Femur (tissue), 1 donor: ENCODE measurements around the gene LRRC4B.
"Not testable (repeated sequence)": the region's sequence is repeated elsewhere in the genome, so short reads cannot be mapped to it uniquely, and the experiment has no call there.

Experiments
- DNase-seq: peaks from one replicate; pipeline ENCODE4 v3.0.0-alpha.2; 2017

Gene LRRC4B

DNA sequence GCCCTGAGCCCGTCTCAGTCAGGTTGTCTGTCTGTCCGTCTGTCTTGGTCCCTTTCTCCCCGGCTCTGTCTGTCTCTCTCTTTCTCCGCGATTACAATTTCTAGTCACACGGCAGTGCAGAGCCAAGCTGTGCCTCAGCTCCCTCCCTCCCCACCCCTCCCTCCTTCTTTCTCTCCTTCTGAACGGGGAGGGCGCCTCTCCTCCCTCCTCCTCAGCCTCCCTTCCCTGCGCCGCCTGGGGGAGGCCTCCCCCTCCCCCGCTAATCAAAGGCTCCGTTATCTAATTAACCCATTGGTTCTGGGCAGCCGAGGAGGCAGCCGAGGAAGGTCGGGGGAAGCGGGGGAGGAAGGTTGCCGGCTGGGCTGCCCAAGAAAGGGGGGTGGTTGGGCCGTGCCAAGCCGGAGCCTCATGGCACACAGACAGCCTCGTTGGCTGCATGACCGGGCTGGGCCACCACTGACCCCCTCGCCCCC is 16.5 kb downstream of the LRRC4B start:
- DNase-seq: peak; percentile 35

DNA sequence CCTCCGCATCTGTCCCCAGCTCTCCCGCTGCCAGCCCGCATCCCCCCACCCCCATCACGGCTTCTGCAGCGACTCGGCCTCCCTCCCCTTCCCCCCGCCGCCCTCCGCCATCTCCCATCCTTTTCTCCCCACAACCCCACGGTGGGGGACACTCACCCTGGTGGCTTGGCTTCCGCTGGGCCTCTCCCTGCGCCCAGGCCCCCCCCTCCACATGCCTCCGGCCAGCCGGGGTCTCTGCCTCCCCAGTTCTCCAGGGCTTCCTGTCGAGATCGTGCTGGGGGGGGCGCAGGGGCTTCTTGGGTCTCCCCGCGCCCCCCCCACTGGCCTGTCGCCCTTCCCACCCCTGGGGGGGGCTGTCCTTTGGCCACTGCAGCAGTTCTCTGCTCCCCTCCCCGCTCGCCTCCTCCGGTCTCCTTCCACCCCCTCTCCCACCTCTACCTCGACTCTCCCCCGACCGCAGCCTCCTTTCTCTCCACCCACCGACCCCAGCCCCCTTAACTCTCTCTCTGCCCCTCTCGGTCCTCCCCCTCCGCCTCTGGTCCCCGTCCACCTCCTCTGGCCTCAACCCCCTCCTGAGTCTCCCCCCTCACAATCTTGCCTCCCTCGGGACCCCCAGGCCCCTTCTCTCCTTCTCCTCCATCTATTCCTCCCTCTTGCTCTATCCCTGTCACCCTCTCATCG is 17.1 kb downstream of the LRRC4B start:
- no peak for DNase-seq

DNA sequence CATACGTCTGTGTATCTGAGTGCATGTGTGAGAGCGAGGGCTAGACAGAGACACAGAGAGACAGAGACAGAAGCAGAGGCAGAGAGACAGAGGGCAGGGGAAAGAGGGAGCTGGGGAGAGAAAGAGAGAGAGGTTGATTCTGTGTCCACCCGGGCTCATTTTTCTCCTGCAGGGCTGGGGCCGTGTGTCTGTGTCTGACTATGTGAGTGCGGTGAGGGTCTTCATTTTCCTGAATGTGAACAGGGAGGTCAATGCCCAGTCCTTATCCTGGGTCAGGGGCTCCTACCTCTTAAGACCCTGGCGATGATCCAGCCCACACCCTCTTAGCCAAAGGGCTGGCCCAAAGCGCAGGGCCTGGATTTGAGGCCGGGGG is 17.7 kb downstream of the LRRC4B start:
- no peak for DNase-seq

DNA sequence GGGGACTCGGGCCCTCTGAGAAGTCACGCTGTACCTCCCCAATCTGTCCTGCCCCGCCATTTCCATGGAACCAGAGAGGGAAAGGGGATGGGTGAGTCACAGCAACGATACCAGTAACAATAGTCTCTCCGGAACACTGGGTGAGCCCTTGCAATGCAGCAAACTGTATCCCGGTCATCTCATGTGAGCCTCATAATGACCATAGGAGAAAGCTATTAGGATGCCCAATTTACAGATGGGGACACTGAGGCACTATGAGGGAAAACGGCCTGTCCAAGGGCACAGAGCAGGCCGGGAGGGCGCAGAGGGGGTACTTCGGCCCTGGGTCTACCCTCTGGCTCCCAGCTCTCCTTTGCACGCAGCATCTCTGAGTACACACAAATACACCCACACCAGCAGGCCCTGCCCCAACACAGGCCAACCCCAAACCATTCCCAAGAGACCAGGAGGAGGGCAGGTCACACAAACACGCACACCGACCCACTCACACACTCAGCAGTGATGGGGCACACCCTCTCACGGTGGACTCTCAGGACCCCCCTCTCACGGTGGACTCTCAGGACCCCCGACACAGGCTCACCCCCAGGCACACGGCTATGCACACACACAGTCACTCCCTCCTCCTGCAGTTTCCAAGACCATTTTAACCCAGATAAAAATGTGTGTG is 18.2 kb downstream of the LRRC4B start:
- DNase-seq: no peak

DNA sequence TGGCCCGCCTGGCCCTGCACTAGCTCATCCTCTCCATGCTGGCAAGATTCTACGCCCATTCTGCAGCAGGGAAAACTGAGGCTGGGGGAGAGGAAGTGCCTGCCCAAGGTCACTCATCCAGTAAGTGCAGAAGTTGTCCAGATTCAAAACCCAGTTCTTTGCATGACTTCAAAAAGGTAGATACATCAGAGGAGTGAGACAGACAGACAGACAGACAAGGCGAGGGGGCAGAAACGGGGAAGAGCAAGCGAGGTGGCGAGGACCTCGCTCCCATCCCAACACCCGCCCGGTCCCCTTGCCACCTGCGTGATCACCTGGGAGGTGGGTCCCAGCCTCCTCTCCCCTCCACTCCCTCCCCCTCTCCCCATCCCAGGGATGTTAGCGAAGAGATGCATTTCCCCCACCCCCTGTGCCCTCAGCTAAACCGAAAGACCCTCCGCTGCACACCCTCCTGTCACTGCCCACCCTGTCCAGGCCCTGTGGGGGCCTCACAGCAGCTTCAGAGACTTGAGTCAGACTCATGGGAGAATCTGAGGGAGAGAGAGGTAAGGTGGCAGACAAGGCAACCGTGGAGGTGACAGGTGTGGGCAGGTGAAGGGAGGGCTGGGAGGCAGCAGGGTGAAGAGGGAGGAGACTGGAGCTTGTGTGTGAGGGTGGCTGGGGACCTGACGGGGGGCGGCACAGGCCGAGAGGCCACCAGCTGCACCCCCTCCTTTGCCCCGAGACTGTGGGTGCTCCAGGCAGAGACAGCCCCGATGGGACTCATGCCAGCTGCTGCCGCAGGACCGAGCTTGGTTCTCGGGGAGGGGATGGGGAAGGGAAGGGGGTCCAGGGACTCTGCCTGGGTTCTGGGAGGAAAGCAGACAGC is 18.9 kb downstream of the LRRC4B start:
- DNase-seq: no peak

DNA sequence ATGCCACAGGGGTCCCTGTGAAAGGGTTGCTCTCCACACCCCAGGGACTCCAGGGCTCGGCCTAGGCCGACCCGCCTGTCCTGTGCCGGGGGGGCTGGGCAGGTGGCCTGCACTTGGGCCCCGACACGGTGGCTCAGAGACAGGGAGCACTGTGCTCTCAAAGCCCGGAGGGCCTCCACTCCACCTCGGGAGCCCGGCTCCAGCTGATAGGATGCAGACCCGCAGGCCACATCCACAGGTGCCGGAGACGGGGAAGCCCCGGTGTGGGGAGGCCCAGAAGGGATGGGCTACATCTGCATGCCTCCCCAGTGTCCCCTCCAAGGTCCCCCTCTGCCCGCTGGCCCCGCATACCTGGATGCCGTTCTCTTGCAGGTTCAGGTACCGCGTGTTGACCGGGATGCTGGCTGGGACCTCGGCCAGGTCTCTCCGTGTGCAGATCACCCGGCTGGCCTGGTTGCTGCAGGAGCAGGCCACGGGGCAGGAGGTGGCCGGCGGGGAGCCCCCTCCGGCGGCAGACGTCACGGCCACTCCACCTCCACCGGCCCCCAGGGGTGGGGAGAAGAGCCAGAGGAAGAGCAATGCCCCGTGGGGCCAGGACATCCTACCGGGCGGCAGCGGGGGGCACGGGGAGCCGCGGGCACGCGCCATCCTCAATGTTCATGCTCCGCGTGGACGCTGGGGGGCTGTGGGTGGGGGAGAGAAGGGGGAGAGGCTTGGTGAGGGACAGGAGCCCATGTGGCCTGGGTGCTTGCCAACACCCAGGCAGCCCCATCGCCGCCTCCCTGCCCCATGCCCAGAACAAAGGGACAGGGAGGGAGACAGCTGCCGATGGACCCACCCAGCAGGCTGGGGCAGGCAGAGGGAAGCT is 19.8 kb downstream of the LRRC4B start:
- DNase-seq: no peak

DNA sequence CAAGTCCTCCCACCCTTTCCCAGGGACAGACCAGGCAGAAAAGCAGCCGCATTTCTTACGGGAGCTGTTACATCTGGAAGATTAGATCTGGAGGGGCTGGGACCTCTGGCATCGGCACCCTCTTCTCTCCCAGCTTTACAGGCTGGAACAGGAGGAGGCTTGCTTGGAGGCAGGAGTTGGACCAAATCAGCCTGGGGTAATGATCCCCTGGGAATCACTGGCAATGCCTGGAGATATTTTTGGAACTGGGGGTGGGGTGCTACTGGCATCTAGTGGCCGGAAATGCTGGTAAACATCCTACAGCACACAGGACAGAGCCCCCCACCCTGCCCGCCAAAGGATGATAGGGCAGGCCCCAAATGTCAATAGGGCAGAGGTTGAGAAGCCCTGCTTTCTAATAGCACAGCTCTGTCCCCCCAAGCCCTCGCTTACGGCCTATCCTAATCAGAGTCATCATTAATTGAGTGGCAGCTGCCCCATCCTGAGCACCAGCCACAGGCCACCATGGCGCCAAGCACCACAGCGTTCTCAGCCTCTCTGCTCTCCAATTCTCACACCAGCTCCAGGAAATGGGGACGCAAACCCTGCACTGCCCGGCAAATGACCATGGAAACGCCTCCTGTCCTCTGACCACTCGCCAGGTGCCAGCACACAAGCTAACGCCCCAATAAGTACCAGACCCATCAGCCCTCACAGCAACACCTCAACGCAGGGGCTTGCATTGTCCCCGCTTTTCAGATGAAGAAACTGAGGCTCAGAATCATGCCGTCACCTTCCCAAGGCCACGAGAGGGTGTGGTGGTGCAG is 20.6 kb downstream of the LRRC4B start:
- DNase-seq: no peak

DNA sequence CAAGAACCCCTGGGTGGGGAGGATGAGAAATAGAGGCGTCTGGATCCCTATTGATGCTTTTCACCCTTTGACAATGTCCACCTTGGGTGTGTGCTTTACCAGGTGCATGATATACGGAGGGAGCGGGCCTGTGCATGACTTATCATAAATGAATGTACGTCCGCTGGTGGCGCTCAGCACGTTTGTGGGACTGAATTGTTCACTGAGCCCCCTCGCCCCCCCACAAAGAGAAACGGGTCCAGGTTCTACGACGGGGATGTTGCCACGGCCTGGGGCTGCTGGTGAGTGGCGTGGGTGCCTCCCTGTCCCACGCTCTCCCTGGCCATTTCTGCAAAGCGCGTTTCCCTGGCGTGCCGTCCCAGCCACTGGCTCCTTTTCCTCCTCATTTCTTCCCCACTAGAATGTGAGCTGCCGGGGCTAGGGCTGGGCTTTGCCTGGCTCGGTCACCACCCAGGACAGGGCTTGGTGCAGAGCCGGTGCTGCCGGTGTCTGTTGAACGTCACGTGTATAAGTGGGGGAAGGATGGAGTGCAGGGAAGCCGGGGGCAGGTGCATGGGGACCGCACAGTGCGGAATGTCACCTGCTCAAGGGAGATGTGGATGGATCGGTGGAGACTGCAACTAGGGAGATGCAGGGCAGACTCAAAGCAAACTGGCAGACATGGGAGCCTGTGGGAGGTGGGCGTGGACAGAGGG is 21.6 kb downstream of the LRRC4B start:
- no peak for DNase-seq

DNA sequence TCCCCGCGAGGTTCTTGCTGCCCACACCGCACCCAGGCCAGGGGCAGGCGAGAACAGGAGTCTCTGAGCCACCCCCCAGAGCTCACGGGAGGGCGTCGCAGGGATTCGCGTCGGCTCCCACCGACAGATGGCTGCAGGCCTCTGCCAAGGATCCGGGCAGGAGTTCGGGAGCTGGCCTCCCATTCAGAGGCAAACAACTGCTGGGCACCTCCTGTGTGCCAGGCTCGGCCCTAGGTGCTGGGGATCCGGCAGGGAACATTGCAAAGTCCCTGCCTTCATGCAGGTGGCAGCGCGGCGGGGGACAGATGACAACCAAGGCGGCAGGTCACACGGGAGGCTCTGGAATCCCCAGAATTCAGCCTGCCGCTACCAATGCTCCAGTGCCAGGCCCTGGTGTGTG is 25.3 kb downstream of the LRRC4B start:
- no peak for DNase-seq

DNA sequence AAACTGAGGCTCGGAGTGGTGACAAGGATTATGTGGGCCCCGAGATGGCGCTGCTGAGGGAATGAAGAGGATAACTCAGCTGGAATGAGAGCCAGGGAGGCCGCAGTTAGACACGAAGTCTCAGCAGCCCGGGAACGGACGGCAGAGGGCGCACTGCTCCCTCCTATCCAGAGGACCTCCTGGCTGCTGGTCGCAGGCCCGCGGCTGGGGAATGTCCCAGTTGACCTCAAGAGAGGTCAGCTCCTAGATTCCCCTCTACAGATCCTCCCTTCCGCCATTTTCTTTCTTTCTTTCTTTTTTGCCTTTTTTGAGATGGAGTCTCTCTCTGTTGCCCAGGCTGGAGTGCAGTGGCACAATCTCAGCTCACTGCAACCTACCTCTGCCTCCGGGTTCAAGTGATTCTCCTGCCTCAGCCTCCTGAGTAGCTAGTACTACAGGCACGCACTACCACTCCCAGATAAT is 30.4 kb downstream of the LRRC4B start:
- DNase-seq: peak; percentile 82

DNA sequence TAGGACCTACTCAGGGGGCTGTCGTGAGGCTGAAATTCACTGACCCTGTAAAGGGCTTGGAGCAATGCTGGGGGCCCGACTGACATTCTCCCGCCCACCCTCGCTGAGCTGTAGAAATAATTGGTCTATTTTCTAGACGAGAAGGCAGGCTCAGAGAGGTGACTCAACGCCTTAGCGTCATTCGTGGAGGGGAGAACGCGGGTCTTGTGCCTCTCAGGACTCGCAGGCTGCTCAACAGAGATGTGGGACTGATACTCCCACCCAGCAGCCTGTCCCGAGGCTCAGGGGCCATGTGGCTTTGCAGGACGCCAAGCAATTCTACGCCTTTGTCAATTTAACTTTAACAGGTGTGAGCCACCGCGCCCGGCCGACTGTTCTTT is 30.9 kb downstream of the LRRC4B start:
- DNase-seq: no peak

DNA sequence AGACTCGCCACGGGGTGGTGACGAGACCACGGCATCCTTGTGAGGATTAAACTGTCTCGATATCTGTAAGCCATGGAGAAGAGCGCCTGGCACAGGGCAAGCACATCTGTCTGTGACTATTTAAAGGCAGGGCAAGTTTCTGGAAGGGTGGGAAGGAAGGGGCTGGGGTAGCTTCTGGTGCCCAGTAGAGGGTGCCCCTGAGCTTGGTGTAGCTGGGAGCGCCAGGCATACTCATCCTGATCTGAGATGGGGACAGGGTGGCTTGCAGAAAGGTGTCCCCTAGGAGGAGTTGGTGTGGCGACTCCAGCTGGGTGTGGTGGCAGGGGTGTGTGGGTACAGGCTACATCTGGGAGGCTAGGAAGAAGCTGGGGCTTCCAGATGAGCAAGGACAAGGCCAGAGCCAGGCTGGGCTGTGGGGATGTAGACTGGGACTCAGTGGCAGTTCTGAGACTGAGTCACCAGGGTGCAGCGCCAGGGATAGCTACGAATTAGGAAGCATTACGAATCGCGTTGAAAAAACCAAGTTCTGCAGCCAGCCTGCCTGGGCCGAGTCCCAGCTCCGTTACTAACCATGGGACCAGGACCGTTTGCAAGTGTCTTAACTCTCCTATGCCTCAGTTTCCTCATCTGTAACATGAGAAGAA is 31.5 kb downstream of the LRRC4B start:
- no peak for DNase-seq

DNA sequence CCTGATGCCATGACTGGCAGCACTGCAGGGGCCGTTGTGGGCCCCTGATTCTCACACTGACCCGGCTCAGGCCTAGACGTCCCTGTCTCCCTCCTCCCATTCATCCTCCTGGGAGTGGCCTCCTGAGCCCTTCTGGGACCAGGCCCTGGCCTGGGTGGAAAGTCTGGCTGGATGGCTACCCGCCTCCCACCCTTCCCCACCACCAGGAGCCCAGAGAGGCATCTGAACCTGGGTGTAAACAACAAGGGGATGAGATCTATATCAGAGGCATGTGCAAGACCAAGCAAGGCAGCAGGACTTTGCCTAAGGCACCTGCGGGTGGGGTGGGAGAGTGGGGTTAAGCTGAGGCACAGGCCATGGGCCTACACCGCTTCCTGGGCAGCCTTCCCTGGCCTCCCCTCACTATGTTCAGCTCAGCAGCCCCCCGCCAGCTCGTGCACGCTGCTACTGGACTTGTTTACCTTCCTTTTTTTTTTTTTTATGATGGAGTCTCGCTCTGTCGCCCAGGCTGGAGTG is 32.5 kb downstream of the LRRC4B start:
- DNase-seq: no peak

DNA sequence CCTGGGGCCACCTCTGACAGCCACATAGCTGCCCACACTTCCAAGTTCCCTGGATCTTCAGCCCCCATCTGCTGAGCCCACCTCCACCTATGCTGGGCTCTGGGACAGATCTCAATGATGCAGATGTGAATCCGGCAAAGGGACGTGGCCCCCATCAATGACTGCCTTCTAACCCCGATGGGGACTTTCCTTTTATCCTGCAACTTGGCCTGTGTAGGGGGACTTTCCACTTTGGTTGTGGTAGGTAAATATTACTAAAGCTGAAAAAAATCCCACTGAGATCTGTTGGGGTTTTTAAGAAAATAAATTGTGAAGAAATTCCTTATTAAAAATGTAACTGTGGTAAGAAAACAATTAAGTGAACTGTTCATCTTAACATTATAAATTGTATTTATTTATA is 33.8 kb downstream of the LRRC4B start:
- no peak for DNase-seq

DNA sequence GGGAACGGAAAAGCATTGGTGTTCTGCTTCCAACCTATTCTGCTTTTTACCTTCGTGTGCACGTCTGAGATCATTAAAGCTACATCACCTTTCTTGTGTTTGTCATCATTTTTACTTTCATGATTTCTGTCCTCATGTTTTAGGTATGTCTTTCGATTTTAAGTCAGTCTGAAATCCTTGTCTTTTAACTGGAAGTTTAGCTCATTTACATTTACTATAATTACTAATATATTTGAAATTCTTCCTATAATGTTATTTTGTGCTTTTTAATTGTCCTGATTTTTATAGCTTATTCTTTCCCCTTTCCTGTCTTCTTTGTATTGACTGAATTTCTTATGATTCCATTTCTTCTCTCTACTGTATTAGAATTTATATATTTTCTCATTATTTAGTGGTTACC is 35.3 kb downstream of the LRRC4B start:
- no peak for DNase-seq

DNA sequence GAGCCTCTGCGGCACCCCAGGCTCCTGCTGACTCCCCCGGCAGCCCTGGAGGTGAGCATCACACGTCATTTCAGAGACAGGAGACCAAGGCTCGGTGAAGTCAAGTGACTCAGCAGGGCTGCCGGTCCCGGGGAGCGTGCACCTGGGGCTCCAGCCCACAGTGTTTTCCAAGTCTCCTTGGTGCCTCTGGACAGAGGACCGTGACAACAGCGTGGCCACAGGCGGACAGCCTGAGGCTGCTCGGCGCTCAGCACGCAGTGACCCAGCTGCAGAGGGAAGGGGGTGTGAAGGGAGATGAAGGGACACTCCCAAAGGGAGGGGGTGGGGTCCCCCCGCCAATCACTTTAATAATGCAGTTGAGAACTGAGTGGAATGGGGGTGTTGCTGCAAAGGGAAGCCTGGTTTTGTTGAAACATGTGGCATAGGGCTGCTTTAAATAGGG is 37.0 kb downstream of the LRRC4B start:
- DNase-seq: no peak

DNA sequence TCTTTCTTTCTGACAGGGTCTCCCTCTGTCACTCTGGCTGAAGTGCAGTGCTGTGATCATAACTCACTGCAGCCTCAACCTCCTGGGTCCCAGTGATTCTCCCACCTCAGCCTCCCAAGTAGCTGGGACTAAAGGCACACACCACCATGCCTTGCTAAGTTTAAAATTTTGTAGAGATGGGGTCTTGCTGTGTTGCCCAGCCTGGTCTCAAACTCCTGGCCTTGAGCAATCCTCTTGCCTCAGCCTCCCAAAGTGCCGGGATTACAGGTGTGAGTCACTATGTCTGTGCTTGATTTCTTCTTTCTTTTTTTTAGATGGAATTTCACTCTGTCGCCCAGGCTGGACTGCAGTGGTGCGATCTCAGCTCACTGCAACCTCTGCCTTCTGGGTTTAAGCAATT is 40.2 kb downstream of the LRRC4B start:
- DNase-seq: not testable (repeated sequence)

DNA sequence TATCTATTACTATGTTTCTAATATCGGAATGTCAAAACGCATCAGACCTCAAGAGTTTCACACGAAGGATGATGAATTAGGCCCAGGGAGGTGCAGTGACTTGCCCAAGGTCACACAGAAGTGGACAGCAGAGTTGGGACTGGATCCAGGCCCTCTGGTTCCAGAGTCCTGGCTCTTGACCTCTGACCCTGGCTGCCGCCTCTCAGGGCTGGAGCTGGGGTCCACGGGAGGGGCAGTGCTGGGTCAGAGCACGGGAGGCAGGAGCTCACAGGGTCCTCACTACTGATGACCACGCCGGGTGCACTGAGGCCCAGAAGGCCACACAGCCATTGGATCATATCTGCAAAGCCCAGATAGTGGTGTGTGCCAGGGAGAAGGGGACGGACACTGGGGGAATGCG is 45.4 kb downstream of the LRRC4B start:
- no peak for DNase-seq

DNA sequence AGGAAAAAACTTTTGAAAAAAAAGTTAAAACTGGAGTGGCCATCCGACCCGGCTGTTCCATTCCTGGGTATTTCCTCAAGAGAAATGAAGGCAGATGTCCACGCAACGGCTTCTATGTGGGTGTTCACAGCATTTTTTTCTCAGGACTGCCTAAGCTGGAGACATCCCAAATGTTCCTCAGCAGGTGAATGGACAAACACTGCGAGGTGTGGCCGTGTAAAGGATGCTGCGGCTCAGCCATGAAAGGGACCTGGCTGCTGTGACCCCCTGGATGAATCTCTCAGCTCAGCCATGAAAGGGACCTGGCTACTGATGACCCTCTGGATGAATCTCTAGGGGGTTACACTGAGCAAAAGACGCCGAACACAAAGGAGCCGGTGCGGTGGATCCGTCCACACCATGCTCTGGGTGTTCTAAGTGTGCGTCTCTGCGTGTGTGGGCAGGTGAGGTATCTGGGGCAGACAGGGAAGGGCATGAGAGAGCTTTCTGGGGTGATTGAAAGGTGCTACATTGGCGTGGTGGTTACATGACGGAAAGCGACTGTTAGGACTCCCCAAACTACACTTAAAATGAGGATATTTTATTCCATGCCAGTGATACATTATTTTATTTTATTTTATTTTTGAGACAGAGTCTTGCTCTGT is 47.3 kb downstream of the LRRC4B start:
- no peak for DNase-seq
